Renal pelvis (tissue), 4 donors: ENCODE results near the gene NUMBL. TPM values are rescaled to one million over a fixed set of nuclear protein-coding genes. Genes with fewer than 3 reads are reported as not detected.

ENCODE experiments used
- DNase-seq: peaks from one replicate; pipeline ENCODE4 v3.0.0-alpha.2; 2013
- polyA plus RNA-seq, 3 donors: library from polyadenylated mRNA; unstranded; fragments of 120-200 nt; gene quantifications; one replicate each; pipeline ENCODE4 v1.2.1, GENCODE V29; 2013; ENCODE audit not compliant: insufficient read length in 3 of 3

NUMBL gene
- polyA plus RNA-seq, 3 donors: 15.0 to 16.5 (median 16.4) TPM

DNA sequence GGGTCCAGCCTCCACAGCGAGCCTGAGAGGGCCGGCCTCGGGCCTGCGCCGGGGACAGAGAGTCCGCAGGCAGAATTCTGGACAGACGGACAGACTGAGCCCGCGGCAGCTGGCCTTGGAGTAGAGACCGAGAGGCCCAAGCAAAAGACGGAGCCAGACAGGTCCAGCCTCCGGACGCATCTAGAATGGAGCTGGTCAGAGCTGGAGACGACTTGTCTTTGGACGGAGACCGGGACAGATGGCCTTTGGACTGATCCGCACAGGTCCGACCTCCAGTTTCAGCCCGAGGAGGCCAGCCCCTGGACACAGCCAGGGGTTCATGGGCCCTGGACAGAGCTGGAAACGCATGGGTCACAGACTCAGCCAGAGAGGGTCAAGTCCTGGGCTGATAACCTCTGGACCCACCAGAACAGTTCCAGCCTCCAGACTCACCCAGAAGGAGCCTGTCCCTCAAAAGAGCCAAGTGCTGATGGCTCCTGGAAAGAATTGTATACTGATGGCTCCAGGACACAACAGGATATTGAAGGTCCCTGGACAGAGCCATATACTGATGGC is 27.0 kb upstream of the NUMBL start:
- DNase-seq: no peak

DNA sequence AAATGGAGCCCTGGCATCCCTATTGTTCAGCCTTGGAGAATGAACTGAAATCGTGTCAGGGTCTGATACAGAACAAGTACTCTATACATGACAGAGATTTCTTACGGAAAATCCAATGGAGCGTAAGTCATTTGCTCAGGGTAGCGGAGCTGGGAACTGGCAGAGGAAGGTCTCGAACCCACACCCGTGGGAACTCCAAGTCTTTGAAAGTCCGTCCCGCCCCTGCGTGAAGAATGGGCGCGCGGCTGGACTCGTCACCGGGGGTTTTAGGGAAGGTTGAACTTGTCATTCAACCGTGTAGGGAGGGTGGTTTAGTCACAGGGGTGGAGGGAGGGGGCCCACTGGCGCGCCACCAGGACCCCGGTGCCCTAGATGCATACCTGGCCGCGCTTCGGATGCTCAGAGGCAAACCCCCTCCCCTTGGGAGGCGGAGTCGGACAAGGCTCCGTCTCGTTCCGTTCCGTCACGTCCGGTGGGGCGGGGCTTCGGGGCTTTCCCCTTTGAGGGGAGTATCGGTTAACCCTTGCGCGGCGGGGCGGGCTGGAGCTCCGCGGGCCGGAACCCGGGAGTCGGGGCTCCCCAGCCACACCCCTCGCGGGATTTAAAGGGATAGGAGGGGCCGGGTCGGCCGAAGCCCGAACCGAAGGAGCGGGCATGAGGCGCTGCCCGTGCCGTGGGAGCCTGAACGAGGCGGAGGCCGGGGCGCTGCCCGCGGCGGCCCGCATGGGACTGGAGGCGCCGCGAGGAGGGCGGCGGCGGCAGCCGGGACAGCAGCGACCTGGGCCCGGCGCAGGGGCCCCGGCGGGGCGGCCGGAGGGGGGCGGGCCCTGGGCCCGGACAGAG is 26.3 kb upstream of the NUMBL start, which contains the start of the genes COQ8B and ITPKC:
Gene COQ8B, minus strand, starts transcription at position 405 of the 843 bp plus-strand sequence. CDS start 2,254 bp downstream, outside the sequence.
Gene ITPKC, plus strand, starts transcription at position 631 of the 843 bp plus-strand sequence. Its CDS starts 24 bp downstream, at position 655.
- peak; percentile 100 for DNase-seq

GRCh38 chr19:40716031-40716481 is 25.6 kb upstream of the NUMBL start:
- peak; percentile 16 for DNase-seq

DNA sequence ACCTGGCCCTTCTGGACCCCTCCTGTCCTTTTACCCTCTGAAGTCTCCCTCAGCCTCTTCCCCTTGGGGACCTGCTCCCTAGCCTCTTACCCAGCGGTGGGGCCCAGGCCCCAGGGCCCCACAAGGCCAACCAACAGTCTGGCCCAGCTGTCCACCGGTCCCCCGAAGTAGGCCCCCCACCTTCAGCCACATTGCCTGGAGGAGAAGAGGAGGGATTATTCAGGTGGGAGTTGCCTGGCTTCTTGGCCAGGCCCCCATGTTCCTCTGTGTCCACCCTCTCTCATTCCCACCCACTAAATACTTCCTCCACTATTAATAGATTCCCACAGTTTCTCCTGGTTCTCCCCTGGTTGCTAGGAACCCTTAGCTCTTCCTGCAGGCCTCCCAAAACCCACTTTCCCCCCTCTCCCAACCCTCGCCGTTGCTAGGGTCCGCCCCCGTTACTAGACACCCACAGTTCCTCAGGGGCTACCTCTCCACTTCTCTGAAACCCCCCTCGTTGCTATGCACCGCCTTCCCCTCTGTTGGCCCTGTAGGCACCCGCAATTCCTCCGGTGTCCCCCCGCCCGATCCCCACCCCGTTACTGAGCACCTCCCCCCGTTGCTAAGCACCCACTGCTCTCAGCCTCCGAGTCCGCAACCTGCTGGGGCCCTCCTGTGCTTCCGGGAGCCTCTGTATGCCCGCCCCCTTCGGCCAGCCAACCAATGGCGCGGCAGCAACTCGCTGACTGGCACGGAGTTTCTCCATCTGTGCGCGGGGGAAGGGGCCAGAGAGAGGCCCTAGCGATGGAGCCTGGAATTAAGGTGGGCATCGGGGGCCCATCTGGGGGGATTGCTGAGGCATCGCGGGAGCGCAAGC is 24.2 kb upstream of the NUMBL start:
- DNase-seq: peak; percentile 93

GRCh38 chr19:40713939-40714338 is 23.5 kb upstream of the NUMBL start:
- DNase-seq: no peak

DNA sequence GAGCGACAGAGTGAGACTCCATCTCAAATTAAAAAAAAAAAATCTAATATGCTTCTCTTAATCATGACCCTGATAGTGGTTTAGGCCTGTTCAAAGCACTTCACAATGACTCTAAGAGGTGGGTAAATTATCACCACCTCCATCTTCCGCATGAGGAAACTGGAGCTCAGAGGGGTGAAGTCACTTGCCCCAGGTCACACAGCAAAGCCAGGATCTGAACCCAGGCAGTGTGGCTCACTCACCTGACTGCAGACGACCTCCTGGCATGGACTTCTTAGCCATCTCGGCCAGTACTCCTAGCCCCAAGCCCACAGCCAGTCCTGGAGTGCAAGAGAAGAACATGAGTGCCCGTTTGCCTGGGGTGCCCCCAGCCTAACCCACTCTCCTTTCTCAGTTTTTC is 19.4 kb upstream of the NUMBL start:
- no peak for DNase-seq

- DNase-seq: no peak
Observed at GRCh38 chr19:40707615-40708014, 17.2 kb upstream of the NUMBL start.

DNA sequence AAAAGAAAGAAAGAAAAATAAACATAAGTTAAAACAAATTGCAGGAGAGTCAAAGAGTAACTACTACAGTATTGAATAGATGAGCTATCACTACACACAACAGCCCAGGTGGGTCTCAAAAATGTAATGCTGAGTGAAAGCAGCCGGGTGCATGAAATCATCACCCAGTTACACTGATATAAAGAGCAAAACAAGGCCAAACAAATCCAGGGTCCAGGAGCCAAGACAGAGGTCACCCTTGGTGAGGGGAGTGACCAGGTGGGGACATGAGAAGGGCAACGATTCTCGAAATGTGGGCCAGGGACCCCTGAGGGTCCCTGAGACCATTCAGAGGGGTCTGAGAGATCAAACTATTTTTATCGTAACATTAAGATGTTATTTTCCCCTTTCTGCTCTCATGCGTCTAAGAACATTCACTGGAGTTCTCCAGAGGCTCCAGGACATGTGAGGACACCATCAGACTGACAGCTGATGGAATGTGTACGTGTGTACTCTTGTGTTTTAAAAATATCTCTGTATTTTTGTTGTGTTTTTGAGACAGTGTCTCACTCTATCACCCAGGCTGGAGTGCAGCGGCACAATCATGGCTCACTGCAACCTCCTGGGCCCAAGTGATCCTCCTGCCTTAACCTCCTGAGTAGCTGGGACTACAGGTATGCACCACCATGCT is 15.6 kb upstream of the NUMBL start:
- no peak for DNase-seq

DNA sequence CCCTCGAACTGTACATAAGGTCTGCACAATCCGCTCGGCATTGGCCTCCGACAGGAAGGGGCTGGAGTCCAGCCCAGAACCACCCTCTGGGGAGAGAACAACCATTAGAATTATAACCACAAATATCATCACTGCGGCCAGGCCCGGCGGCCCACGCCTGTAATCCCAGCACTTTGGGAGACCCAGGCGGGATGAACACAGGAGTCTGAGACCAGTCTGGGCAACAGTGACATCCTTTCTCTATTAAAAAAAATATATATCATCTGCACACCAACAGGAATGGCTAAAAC is 14.9 kb upstream of the NUMBL start:
- no peak for DNase-seq

DNA sequence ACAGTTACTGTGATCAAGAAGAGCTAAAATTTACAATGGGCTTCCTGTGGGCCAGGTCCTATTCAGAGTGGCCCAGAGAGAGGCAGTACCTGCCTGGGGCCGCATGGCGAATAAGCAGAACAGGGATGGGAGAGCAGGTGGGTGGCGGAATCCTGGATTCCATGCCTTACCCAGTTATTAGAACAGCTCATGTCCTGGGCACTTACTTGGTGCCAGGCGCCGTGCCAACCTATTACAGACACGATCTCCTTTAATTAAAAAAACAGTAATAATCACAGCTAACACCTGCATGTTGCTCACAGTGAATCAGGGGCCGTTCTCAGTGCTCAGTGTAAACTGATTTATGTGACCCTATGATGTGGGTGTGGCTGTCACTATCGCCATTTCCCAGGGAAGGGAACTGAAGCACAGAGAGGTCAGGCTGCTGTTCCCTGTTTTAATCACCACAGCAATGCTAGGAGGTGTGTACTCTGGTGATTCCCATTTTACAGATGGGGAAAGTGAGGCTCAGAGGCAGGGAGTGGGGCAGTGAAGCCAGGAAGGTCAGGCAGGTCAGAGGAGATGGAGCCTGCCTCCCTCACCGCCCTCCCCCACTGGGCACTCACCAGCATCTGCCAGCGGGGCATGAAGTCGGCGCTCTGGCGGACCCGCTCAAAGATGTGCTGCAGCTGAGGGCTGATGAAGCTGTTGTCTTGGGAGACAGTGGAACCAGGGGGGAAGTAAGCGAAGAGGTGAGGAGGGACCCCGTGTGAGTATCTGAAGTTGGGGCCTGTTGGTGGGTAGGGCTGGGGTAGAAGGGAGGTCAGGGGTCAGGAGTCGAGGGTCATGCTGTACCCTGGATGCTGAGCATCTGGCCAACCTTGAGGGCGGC is 14.3 kb upstream of the NUMBL start:
- DNase-seq: no peak

DNA sequence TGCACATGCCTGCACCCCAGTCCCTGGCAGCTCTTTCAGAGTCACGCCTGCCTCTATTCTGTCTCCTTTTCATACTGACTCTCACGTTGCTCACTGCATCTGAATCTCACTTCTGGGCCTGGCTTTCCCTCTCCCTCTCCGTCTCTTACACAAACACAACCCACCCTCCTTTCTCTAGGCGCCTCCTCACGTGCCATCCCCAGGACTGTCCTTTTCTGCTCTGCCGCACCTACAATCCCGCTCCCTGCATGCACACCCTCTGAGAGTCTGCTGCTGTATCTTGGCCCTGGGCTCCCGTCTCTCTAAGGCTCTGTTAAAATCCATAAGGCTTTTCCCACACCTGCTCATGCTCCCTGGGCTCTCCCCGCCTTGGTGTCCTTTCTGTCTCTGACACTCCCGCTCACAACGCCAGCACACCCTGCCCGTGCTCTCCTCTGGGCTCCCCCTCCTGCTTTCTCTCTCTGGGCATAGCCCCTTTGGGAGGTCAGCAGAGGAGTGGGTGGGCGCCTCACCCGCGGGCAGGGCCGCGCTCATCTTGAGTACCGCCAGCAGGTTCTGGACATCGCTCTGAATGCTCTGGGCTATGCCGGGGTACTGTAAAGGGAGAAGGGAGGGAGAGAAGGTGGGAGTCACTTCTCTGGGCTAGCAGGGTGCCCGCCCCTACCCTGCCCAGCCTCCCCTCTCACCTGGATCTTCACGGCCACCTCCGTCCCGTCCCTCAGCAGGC is 12.7 kb upstream of the NUMBL start:
- DNase-seq: no peak

DNA sequence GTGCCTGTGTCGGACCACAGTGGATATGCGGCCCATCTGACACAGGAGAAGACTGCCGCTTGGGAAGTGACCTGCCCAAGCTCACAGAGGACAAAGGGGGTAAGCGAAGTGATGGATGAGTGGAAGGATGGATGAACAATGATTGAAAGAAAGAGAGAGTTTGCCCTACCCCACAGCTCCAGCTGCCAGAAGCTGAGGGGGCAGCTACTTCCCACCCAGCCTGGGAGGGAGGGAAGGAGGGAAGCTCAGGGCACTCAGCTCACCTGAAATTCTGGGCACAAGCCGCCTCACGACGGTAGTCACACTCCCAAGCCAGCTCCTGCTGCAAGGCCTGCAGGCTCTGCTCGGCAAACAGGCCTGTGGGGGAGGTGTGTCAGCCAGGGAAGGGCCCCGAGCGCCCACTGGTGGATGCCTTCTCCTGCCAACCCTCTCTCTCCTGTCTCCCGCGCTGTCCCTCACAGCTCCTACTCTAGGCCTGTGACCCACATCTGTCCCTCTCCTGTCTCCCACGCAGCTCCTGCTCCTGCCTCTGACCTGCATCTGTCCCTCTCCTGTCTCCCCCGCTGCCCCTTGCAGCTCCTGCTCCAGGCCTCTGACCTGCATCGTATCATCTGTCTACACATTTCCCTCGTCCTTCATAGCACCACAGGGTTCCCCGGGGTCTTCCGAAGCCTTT is 12.0 kb upstream of the NUMBL start:
- no peak for DNase-seq

DNA sequence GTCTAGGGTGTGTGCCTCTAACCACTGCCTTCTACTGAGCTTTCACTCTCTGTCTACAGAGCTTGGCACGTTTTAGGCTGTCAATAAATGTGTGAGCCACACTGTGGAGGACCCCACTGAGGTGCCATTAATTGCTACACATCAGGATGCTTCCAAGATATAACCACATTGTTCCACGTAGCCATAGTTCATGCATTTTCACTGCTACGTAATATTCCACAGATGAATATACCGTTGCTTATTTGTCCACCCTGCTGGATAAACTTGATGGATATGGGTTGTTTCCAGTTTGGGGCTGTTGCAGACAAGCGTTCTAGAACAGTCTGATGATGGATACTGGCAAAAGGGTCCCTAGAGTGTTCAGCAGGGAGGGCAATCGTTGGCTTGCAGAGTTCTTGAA is 11.3 kb upstream of the NUMBL start:
- no peak for DNase-seq

DNA sequence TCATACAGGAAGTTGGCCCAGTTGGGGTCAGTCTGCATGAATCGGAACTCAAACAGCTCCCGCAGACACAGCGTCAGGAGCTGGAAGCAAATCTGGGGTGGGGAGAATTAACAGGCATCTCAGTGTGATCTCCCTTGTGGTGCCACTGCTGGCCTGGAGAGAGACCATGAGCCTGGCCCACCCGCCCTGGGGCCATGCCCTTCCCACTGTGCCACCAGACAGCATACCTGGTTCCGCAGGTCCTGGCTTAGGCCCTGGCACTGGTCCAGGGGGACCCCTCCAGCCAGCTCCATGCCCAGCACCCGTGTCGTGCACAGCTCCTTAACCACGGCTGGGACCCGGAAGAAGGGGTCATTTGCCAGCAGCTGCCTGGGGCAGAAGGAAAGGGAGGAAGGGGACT is 9.6 kb upstream of the NUMBL start:
- no peak for DNase-seq

DNA sequence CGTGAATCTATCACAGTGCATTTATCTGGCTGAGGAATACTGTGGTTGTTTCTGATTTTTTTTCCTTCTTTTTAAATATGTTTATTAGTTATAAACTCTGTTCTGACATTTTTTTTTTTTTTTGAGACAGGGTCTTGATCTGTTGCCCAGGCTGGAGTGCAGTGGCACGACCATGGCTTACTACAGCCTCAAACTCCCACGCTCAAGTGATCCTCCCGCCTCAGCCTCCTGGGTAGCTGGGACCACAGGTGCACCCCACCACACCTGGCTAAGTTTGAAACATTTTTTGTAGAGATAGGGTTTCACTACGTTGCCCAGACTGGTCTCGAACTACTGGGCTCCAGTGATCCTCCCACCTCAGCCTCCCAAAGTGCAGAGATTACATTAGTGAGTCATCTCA is 6.6 kb upstream of the NUMBL start:
- no peak for DNase-seq

GRCh38 chr19:40695881-40696280 is 5.4 kb upstream of the NUMBL start:
- no peak for DNase-seq

DNA sequence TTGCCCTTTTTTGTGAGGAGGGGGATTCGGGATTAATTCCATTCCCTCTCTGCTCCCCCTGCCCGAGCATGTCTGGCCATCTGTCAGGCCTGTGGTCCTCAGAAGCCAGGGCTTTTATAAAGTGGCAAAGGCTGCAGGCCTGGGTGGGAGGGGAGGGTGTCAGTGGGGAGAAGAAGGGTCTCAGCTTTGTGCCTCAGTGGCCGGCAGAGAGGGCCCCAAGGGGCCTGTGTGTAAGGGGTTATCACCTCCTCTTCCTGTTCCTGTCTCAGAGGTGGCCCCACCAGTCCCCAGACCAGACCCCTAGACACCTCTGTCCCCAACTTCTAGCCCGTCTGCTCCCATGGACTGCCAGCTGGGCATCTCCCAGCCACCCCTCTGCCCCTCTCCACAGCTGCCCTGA is 3.4 kb upstream of the NUMBL start:
- no peak for DNase-seq

GRCh38 chr19:40693150-40693788 is 2.8 kb upstream of the NUMBL start:
- no peak for DNase-seq

GRCh38 chr19:40692212-40692551 is 1.7 kb upstream of the NUMBL start:
- no peak for DNase-seq
